Measurements from ENCODE around the gene PGBD4. TPM values are rescaled to one million over a fixed set of nuclear protein-coding genes. Genes with fewer than 3 reads are reported as not detected.
A peak's percentile ranks its signal among the peaks of the same experiment; 100 is the strongest.

Gene PGBD4
- total and polyA plus RNA-seq, 2 donors (not counting 3 experiments of a cell fraction or from before 2014, with no cell fraction given), result 0.39 to 1.1 TPM

- Histone ChIP-seq H3K9ac (replicated peaks; ENCODE audit: extremely low read depth, insufficient read depth, low read length) (peak overlapping the region; percentile 91), H3K79me2 (ENCODE audit: control insufficient read depth, insufficient read depth, low read length) (peaks cover 32% of the 10 kb centered on the region), H3K4me2 (ENCODE audit: insufficient read depth, low read length) (peak overlapping the region; percentile 78), H3K9me1 (replicated peaks; ENCODE audit: control insufficient read depth, extremely low read depth, insufficient read depth, low read length) (no peaks in the 10 kb centered on the region), H3K4me3 (replicated peaks in 1 of 3; ENCODE audit: insufficient read depth in 1 of 3, low read depth in 1 of 3, low read length in 3 of 3) (peak overlapping the region; percentile 47 to 90 (median 66)), H3K4me1 (ENCODE audit: control insufficient read depth, extremely low read depth, insufficient read depth, low read length) (peaks cover 17% of the 10 kb centered on the region), H3K27me3 (ENCODE audit: control insufficient read depth in 2 of 2, insufficient read depth in 2 of 2, low read length in 2 of 2) (no peaks in the 10 kb centered on the region), H2AFZ (ENCODE audit: low read depth, low read length) (peak overlapping the region; percentile 82), H3K36me3 (ENCODE audit: control insufficient read depth in 2 of 2, extremely low read depth in 1 of 2, insufficient read depth in 2 of 2, low read length in 2 of 2) (no peaks in the 10 kb centered on the region), H4K20me1 (replicated peaks; ENCODE audit: control insufficient read depth, extremely low read depth, insufficient read depth, low read length) (no peaks in the 10 kb centered on the region), H3K9me3 (replicated peaks; ENCODE audit: control insufficient read depth, insufficient read depth, low read length) (no peaks in the 10 kb centered on the region), H3K27ac (ENCODE audit: insufficient read depth, low read depth, low read length) (peak overlapping the region; percentile 74)
- no peak for TF ChIP-seq POLR2A (IDR thresholded peaks at IDR 0.05; ENCODE audit: low read depth, low read length)
- TF ChIP-seq GATA2 (IDR thresholded peaks at IDR 0.05; ENCODE audit: insufficient read depth, insufficient read length, low read depth, low read length), result no peak
- TF ChIP-seq JUN (IDR thresholded peaks at IDR 0.05; ENCODE audit: borderline replicate concordance, insufficient read depth, insufficient read length, low read depth), result no peak
- no peak for TF ChIP-seq FOS (IDR thresholded peaks at IDR 0.05; ENCODE audit: borderline replicate concordance, insufficient read depth, low read length)
- no peak for TF ChIP-seq MYC (IDR thresholded peaks at IDR 0.05; ENCODE audit: low read depth, low read length)
- dilution Hi-C loops (cut with MboI; ENCODE audit: extremely low pct_ligation_motif_present, low sequenced_read_pairs) (no loop called here), intact Hi-C loops (cut with micrococcal nuclease) (loop anchor here (1.0 to 10.0 kb wide), 3 partner anchors 20 to 332 kb away; partner anchors contain the start of genes GOLGA8A and LPCAT4)
- DNase-seq (ENCODE audit: low read depth, low spot score) (no peak), FAIRE-seq (peak; percentile 72)
- CTCF ChIA-PET, result interaction anchor here (0.6 to 2.1 kb wide), 6 partner anchors 8 to 485 kb away, joined by 3 to 25 read pairs (median 3); partner anchors contain the start of genes KATNBL1 and LPCAT4
- TSS peak; percentile 77 for BruUV-seq (replicated peaks)
- POLR2A ChIA-PET, result interaction anchor here (0.5 to 1.8 kb wide), 3 partner anchors 107 to 273 kb away, joined by 3 to 5 read pairs (median 3); partner anchors contain the start of gene KATNBL1
Measured at GRCh38 chr15:34102175-34102925, 467 bp downstream of the PGBD4 start.

DNA sequence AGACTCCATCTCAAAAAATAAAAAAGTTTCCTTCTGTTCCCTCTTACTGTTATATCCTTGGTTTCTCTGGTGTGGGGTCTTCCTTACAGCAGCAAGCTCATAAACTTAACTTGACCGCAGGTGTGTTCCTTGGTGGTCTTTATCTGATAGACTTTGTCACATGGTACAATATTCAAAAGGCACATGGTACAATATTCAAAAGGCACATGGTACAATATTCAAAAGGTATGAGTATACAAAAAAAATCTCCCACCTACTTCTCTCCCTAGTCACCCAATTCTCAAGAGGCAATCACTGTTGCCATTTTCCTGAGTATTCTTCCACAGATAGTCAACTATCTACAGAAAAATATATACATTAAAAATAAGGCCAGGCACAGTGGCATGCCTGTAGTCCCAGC, 4.5 kb downstream of the PGBD4 start:
- H4K20me1 ChIP-seq (replicated peaks; ENCODE audit: control insufficient read depth, extremely low read depth, insufficient read depth, low read length), result no peaks in the 10 kb centered on the region
- H3K27ac ChIP-seq (ENCODE audit: insufficient read depth, low read depth, low read length), result no peak overlapping the region
- H3K27me3 ChIP-seq (ENCODE audit: control insufficient read depth in 2 of 2, insufficient read depth in 2 of 2, low read length in 2 of 2), result no peaks in the 10 kb centered on the region
- H2AFZ ChIP-seq (ENCODE audit: low read depth, low read length), result no peak overlapping the region
- CTCF ChIA-PET, result interaction anchor here (0.9 to 2.2 kb wide), 2 partner anchors 103 to 105 kb away, joined by 3 to 14 read pairs; partner anchors contain the start of gene KATNBL1
- H3K9ac ChIP-seq (replicated peaks; ENCODE audit: extremely low read depth, insufficient read depth, low read length), result no peak overlapping the region
- BruUV-seq (replicated peaks), result no TSS peak
- FAIRE-seq, result no peak
- H3K9me3 ChIP-seq (replicated peaks; ENCODE audit: control insufficient read depth, insufficient read depth, low read length), result no peaks in the 10 kb centered on the region
- no peaks in the 10 kb centered on the region for H3K9me1 ChIP-seq (replicated peaks; ENCODE audit: control insufficient read depth, extremely low read depth, insufficient read depth, low read length)
- H3K36me3 ChIP-seq (ENCODE audit: control insufficient read depth in 2 of 2, extremely low read depth in 1 of 2, insufficient read depth in 2 of 2, low read length in 2 of 2), result no peaks in the 10 kb centered on the region
- dilution Hi-C loops (cut with MboI; ENCODE audit: extremely low pct_ligation_motif_present, low sequenced_read_pairs) (no loop called here), intact Hi-C loops (cut with micrococcal nuclease) (loop anchor here (10.0 kb wide), 1 partner anchor 328 kb away; the partner anchor contains the start of gene GOLGA8A)
- no peak overlapping the region for H3K4me3 ChIP-seq (replicated peaks in 1 of 3; ENCODE audit: insufficient read depth in 1 of 3, low read depth in 1 of 3, low read length in 3 of 3)
- POLR2A ChIA-PET, result no interaction called here
- DNase-seq (ENCODE audit: low read depth, low spot score), result no peak
- peaks cover 2% of the 10 kb centered on the region for H3K79me2 ChIP-seq (ENCODE audit: control insufficient read depth, insufficient read depth, low read length)
- peaks cover 6% of the 10 kb centered on the region for H3K4me1 ChIP-seq (ENCODE audit: control insufficient read depth, extremely low read depth, insufficient read depth, low read length)
- no peak for TF ChIP-seq FOS (IDR thresholded peaks at IDR 0.05; ENCODE audit: borderline replicate concordance, insufficient read depth, low read length)
- no peak for TF ChIP-seq EZH2 (IDR thresholded peaks at IDR 0.05; ENCODE audit: borderline replicate concordance, low read depth, low read length, severe bottlenecking)
- no peak for TF ChIP-seq GATA2 (IDR thresholded peaks at IDR 0.05; ENCODE audit: insufficient read depth, insufficient read length, low read depth, low read length)
- no peak for TF ChIP-seq JUN (IDR thresholded peaks at IDR 0.05; ENCODE audit: borderline replicate concordance, insufficient read depth, insufficient read length, low read depth)
- no peak for TF ChIP-seq MYC (IDR thresholded peaks at IDR 0.05; ENCODE audit: low read depth, low read length)
- TF ChIP-seq POLR2AphosphoS5 (IDR thresholded peaks at IDR 0.05; ENCODE audit: insufficient read depth, low read depth, low read length), result no peak
- TF ChIP-seq POLR2A (IDR thresholded peaks at IDR 0.05; ENCODE audit: low read depth, low read length), result no peak
- TF ChIP-seq MAX (IDR thresholded peaks at IDR 0.05; ENCODE audit: insufficient read depth, insufficient read length), result no peak
- no peak for TF ChIP-seq CTCF (IDR thresholded peaks at IDR 0.05; ENCODE audit: extremely low read depth in 1 of 2, insufficient read depth in 1 of 2, low read depth in 1 of 2, low read length in 2 of 2)
- no peak overlapping the region for H3K4me2 ChIP-seq (ENCODE audit: insufficient read depth, low read length)

All from endothelial cell of umbilical vein (primary cell).